GM19025 (cell line): ENCODE data around the gene B4GALT2.

ENCODE experiments used
- ATAC-seq: cut with Tn5 transposase; IDR thresholded peaks from one replicate; pipeline ENCODE4 v1.9.1; 2021; ENCODE audit warnings: mild to moderate bottlenecking, low read depth, moderate library complexity; ENCODE audit not compliant: unreplicated experiment

Gene B4GALT2

GRCh38 chr1:43999455-43999854 lies 20.4 kb downstream of the B4GALT2 start:
- ATAC-seq = no peak

DNA sequence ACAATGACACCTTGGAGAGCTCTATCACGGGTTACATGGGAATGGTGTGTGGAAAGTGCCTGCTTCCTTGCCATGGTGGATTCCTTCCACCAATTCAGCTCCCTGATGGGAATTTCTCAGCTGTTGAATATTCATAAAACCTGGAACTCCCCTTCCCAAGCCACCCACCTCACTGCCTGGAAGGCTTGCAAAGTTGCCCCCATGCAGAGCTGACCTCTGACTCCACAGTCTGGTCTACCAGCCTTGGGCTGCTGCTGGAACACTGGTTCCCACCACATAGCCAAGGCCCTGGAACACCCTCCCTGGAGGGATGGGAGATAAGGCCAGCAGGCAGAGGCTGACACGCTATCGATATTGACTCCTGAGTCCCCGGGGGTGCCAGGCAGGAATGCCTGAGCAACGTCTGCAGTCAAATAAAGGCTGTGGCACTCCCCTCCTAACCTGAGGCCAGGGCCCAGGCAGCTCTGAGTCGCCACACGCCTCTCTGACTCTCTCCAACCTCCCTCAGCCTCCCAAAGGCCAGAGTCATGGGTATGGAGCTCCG lies 21.2 kb downstream of the B4GALT2 start:
- no peak for ATAC-seq

DNA sequence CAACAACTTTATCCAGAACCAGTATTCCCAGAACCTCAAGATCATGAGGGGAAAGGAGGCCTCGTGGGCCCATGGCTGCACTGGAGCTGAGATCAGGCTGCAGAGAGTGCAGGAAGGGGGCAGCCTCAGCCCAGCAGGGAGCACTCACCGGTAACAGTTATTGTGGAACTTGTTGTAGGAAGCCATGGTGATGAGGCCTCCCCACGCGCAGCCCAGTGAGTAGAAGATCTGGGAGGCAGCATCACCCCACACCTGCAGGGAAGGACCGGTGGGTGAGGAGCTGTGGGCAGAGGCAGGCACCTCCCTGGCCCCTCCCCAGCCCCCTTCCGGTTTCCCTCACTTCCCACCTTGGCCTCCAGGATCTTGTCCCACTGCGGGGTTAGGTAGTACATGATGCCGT lies 23.2 kb downstream of the B4GALT2 start:
- ATAC-seq = no peak

- no peak for ATAC-seq
Observed at GRCh38 chr1:44002606-44003157, 23.7 kb downstream of the B4GALT2 start.

GRCh38 chr1:44008259-44008658 lies 29.2 kb downstream of the B4GALT2 start:
- ATAC-seq = no peak

- no peak for ATAC-seq
Observed at GRCh38 chr1:44010935-44011471, 32.0 kb downstream of the B4GALT2 start.

DNA sequence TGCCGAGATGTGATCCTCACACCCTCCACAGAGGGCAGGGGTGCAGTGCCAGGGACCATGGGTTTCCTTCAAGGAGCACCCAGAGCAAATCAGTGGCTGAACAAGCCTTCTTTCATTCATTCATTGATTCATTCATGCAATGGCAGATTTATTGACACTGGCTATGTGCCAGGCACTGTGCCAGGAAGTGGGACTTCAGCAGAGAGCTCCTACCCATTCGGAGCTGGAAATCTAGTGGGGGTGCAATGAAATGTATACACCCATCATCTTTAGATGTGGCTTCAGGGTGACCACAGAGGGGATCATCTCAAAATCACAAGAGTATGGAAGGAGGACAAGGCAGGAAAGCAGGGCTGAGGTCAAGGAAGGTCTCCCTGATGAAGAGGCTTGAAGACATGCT lies 33.4 kb downstream of the B4GALT2 start:
- ATAC-seq = no peak

DNA sequence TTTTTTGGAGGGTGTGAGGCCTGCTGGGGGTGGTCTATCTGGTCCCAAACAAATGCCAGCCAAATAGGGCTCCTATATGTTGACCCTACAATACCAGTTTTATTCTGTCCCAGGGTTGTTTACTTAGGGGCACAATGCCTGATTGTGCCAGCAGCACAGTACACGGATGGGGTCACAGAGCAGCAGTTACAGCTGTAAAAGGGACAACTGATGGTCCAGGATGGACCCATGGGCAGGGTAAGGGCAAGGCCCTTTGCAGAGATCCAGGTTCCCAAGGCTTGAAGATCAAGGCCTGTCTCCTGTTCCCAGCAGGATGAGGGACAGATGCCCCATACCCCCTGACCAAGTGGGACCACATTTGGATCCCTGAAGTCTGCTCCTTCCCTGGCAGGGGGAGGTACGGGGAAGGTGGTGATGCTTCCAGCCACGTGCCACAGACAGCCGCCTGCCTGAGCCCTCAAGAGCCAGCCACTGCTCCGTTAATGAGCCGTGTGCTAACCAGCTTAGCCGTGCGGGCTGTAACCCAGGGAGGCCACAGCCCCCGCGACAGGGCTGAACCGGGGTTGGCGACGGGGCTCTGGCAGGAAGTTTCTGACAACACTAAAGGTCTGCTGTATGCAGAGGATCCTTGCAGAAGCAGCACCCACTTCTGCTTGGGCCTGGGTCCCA lies 34.1 kb downstream of the B4GALT2 start:
- ATAC-seq = no peak

- no peak for ATAC-seq
Observed at GRCh38 chr1:44013949-44014348, 34.9 kb downstream of the B4GALT2 start.

- no peak for ATAC-seq
Observed at GRCh38 chr1:44014365-44015104, 35.5 kb downstream of the B4GALT2 start.

- no peak for ATAC-seq
Observed at GRCh38 chr1:44015206-44015605, 36.2 kb downstream of the B4GALT2 start.

GRCh38 chr1:44016041-44016889 lies 37.3 kb downstream of the B4GALT2 start:
- ATAC-seq = no peak

DNA sequence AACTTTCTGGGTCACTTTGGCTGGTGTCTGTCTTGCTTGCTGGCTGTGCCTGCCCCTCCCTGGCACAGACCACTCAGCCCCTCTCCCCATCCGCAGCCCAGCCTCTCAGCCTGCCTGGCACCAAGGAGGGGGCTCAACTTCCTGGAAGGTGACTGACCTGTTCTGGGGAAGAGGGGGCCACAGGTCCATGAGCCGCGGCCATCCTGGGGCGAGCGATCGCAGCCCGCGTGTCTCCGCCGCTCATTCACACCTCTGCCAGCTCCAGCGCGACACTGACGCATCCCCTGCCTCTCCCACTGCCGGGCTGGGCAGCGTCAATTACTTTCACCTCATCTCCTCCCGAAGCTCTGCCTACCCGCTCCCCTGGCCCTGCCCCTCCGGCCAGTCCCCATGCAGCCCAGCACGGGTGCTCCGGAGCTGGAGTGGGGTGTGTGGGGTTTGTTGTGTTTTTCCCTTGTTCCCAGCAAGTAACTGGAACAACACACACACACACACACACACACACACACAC lies 37.9 kb downstream of the B4GALT2 start:
- ATAC-seq = no peak

GRCh38 chr1:44019466-44019948 lies 40.5 kb downstream of the B4GALT2 start:
- no peak for ATAC-seq

DNA sequence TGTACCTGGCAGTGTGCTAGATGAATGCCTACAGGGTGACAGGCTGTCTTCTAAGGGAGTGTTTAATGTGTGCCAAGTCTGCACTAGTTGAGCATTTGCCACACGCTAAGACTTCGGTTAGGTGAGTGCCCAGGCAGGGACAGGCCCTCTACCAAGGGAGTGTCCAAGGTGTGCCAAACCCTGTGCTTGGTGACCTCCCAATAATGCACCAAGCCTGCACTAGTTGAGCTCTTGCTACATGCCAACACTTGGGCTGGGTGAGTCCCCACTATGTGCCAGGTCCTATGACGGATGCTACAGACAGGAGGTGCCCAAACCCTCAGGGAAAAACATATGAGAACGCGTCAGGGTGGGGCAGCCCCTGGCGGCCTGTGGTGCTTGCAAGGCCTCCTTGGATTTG lies 41.5 kb downstream of the B4GALT2 start:
- ATAC-seq = no peak

- ATAC-seq = no peak
Observed at GRCh38 chr1:44021156-44021555, 42.1 kb downstream of the B4GALT2 start.

DNA sequence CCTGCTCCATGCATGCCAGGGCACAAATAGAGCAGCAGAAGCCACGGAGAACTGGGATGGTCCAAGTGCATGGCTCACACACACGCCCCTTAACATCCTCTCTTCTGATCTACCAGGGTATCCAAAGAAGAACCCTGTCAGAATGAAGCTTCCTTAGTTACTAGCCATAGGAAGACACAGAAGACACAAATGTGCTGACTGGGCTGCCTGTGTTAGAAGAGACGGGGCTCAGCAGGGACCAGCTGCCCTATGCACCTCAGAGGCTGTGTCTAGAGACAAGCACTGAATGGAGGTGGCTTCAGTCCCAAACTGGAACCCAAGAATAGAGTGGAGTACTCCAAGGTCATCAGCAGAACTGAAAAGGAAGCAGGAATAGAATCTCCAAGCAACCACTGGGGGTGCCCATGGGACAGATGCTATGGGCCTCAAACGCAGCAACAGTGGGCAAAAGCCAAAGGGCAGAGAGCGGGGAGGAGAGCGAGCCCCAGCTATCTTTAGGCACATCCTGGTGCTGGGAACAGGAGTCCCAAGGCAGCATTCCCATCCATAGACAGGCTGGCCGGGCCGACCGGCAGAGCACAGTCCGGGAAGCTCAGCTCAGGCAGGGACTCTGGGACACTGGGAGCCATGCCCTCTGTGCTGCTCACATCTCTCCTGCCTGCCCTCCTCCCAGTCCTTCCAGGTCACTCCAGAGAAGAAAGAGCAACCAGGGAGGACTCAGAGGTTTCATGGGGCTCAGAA lies 42.7 kb downstream of the B4GALT2 start:
- ATAC-seq = no peak

GRCh38 chr1:44024031-44024902 lies 45.3 kb downstream of the B4GALT2 start:
- ATAC-seq = no peak
